ENCODE data around the gene SSMEM1.
"Not testable (repeated sequence)": the region's sequence is repeated elsewhere in the genome, so short reads cannot be mapped to it uniquely, and the experiment has no call there.

SSMEM1 gene

DNA sequence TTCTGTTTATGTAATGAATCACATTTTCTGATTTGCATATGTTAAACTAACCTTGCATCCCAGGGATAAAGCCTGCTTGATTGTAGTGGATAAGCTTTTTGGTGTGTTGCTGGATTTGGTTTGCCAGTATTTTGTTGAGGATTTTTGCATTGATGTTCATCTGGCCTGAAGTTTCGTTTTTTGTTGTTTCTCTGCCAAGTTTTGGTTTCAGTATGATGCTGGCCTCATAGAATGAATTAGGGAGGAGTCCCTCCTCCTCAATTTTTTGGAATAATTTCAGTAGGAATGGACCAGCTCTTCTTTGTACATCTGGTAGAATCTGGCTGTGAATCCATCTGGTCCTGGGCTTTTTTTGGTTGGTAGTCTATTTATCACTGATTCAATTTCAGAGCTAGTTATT lies 35.8 kb downstream of the SSMEM1 start:
- DNase-seq (ENCODE audit: low read depth in 2 of 3, low spot score in 2 of 3) = not testable (repeated sequence)

DNA sequence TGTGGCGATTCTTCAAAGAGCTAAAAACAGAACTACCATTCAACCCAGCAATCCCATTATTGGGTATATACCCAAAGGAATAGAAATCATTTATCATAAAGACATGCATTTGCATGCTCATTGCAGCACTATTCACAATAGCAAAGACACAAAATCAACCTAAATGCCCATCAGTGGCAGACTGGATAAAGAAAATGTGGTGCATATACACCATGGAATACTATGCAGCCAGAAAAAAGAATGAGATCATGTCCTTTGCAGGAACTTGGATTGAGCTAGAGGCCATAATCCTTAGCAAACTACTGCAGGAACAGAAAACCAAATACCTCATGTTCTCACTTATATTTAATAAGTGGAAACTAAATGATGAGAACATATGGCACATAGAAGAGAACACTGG lies 38.8 kb downstream of the SSMEM1 start:
- not testable (repeated sequence) for DNase-seq (ENCODE audit: low read depth in 2 of 3, low spot score in 2 of 3)

DNA sequence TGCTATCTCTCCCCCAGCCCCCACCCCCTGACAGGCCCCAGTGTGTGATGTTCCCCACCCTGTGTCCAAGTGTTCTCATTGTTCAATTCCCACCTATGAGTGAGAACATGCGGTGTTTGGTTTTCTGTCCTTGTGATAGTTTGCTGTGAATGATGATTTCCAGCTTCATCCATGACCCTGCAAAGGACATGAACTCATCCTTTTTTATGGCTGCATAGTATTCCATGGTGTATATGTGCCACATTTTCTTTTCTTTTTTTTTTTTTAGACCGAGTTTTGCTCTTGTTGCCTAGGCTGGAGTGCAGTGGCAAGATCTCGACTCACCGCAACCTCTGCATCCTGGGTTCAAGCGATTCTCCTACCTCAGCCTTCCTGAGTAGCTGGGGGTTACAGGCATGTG lies 41.2 kb downstream of the SSMEM1 start:
- not testable (repeated sequence) for DNase-seq (ENCODE audit: low read depth in 2 of 3, low spot score in 2 of 3)

DNA sequence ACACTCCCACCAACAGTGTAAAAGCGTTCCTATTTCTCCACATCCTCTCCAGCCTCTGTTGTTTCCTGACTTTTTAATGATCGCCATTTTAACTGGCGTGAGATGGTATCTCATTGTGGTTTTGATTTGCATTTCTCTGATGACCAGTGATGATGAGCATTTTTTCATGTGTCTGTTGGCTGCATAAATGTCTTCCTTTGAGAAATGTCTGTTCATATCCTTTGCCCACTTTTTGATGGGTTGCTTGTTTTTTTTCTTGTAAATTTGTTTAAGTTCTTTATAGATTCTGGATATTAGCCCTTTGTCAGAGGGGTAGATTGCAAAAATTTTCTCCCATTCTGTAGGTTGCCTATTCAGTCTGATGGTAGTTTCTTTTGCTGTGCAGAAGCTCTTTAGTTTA lies 42.0 kb downstream of the SSMEM1 start:
- not testable (repeated sequence) for DNase-seq (ENCODE audit: low read depth in 2 of 3, low spot score in 2 of 3)

DNA sequence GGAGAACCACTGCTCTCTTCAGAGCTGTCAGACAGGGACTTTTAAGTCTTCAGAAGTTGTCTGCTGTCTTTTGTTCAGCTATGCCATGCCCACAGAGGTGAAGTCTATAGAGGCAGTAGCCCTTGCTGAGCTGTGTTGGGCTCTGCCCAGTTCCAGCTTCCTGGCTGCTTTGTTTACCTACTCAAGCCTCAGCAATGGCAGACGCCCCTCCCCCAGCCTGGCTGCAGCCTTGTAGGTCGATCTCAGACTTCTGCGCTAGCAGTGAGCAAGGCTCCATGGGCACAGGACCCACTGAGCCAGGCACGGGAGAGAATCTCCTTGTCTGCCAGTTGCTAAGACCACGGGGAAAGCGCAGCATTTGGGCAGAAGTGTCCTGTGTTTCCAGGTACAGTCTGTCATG lies 46.9 kb downstream of the SSMEM1 start:
- DNase-seq (ENCODE audit: low read depth in 2 of 3, low spot score in 2 of 3) = no peak

DNA sequence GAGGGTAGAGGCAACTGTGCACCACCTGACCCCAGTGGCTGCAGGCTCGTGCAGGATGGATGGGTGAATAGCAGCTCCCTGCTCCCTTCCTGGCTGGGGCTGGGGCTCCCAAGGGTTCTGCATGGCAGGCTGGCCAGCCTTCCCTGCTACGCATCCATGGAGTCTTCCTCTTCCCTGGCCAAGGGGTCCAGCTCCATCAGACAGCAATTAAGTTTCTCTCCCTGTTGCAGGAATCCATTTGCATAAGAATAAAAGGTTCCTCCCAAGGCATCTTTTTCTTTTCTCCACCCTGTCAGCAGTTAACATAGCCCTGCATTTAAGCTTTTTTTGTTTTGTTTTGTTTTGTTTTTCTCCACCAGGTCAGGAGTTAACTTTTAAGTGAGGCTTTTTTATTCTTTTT lies 49.0 kb downstream of the SSMEM1 start:
- no peak for DNase-seq (ENCODE audit: low read depth in 2 of 3, low spot score in 2 of 3)

DNA sequence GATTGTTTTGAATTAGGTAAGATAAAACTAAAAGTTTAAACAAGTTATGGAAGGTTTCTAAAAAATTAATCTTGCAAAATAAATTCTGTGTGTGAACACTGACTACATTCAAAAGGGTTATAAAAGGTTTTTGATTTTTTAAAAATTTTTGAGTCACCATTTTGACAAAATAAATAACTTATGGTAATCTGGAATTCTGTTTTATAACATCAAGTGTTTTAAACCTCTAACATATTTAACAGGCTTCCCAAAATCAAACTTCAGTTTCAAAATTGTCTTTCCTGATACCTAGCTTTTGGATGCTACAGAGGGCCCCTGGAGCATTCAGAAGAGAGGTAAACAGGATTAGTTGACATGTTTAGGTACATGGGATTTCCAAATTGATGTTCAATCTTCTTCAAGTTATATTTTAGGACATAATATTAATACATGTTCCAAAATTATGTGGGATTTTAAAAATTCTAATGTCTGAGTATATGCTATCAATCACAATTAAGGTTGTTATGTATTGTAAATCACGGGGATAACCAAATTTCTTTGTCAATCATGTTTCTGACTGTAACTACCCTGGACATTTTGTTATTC lies 50.9 kb downstream of the SSMEM1 start:
- no peak for DNase-seq (ENCODE audit: low read depth in 2 of 3, low spot score in 2 of 3)

DNA sequence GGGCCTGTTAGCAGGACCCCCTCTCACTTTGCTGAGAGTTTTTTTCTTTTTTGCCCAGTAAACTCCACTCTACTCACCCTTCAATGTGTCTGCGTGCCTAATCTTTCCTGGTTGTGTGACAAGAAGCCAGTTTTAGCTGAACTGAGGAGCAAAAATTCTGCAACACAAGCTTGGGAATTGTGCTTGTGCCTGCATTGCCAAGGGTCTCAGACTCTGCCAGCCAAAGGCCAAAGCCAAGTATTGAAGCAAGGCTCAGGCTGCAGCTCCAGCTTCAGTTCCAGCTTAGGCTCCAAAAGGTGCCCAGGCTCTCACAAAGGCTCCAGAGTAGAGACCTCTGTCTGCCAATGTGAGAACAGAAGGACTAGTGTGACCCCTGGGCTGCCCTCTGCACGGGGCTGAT lies 54.8 kb downstream of the SSMEM1 start:
- DNase-seq (ENCODE audit: low read depth in 2 of 3, low spot score in 2 of 3) = no peak

DNA sequence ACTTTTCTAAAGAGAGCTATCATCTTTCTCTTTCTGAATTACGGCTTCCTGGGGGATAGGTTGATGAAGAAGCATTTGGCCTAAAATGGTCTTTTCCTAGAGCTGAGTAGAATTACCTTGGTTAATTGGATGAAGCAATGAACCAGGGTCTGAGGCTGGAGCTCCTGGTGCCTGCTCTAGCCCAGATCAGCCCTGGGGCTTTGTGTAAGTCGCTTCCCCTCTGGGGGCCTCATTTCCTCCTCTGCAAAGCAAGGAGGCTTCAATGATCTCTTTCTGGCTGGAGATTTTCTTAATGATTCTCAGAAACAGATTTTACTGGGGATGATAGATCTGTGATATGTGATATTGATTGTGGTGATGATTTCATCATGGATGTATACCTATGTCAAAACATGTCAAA lies 55.5 kb downstream of the SSMEM1 start:
- no peak for DNase-seq (ENCODE audit: low read depth in 2 of 3, low spot score in 2 of 3)
